HEK293 (cell line): ENCODE data around the gene LRRC4C.

ENCODE experiments used
- CTCF ChIA-PET: fragments of 350-600 bp; formaldehyde crosslinking; extraction: SDS; loops from one replicate; lab custom pipeline; 2021; ENCODE audit warnings: antibody characterized with exemption; lab: Yijun Ruan, JAX
- POLR2A ChIA-PET: fragments of 300-600 bp; formaldehyde crosslinking; extraction: SDS; loops from one replicate; lab custom pipeline; 2020; ENCODE audit warnings: antibody characterized with exemption, inconsistent platforms; lab: Yijun Ruan, JAX
- H3K27ac ChIP-seq: fragments of 200-500 bp; sonication (Bioruptor generic); 2 replicates; pipeline ENCODE4 v1.5.1; 2014; ENCODE audit warnings: low read depth, low read length, control low read depth, inconsistent platforms; ENCODE audit errors: extremely low read depth
- H3K36me3 ChIP-seq, 2 experiments: fragments of 200-500 bp in 1 of 2; sonication (Bioruptor generic) in 1 of 2; 1 replicate in 1 of 2; 2 replicates in 1 of 2; pipeline ENCODE4 v1.5.1; 2014 to 2017; ENCODE audit warnings: inconsistent platforms in 2 of 2, low read length in 2 of 2; ENCODE audit not compliant: control insufficient read depth in 2 of 2, insufficient read depth in 1 of 2
- H3K4me1 ChIP-seq: fragments of 200-500 bp; sonication (Bioruptor generic); 2 replicates; pipeline ENCODE4 v1.5.1; 2014; ENCODE audit warnings: mild to moderate bottlenecking, low read length, inconsistent platforms; ENCODE audit not compliant: control insufficient read depth, insufficient read depth
- H3K4me3 ChIP-seq: 2 replicates; pipeline ENCODE4 v1.5.1; 2011; ENCODE audit warnings: low read depth, mild to moderate bottlenecking, control low read depth, low read length, moderate library complexity
- H3K9me3 ChIP-seq: fragments of 200-500 bp; sonication (Bioruptor generic); 2 replicates; pipeline ENCODE4 v1.5.1; 2014; ENCODE audit warnings: low read depth, low read length, inconsistent platforms; ENCODE audit not compliant: control insufficient read depth, insufficient read depth
- BCL11A ChIP-seq: fragments of 450-650 bp; formaldehyde crosslinking; IDR thresholded peaks from 2 replicates; pipeline ENCODE4 v1.5.1; 2016; ENCODE audit warnings: low read depth, missing biosample characterization, missing genetic modification characterization
- HOXA7 ChIP-seq: sonication (generic); formaldehyde crosslinking; IDR thresholded peaks from 2 replicates; pipeline ENCODE4 v1.8.1; 2022; ENCODE audit warnings: missing genetic modification reagents, borderline replicate concordance
- IKZF3 ChIP-seq: fragments of 450-650 bp; IDR thresholded peaks from 2 replicates; pipeline ENCODE4 v1.5.0; 2018; ENCODE audit warnings: missing biosample characterization, mild to moderate bottlenecking, missing genetic modification characterization, moderate library complexity
- INSM2 ChIP-seq: fragments of 450-650 bp; formaldehyde crosslinking; IDR thresholded peaks from 2 replicates; pipeline ENCODE4 v1.5.1; 2016; ENCODE audit warnings: missing biosample characterization, missing genetic modification characterization
- KLF9 ChIP-seq: fragments of 450-650 bp; formaldehyde crosslinking; IDR thresholded peaks from 2 replicates; pipeline ENCODE4 v1.5.1; 2016; ENCODE audit warnings: missing biosample characterization, missing genetic modification characterization, low read depth
- MYNN ChIP-seq: fragments of 450-650 bp; formaldehyde crosslinking; IDR thresholded peaks from 2 replicates; pipeline ENCODE4 v1.5.1; 2016; ENCODE audit warnings: missing biosample characterization, missing genetic modification characterization, borderline replicate concordance
- PATZ1 ChIP-seq: fragments of 450-650 bp; formaldehyde crosslinking; IDR thresholded peaks from 2 replicates; pipeline ENCODE4 v1.5.1; 2016; ENCODE audit warnings: missing biosample characterization, missing genetic modification characterization
- ZBTB8A ChIP-seq: fragments of 450-650 bp; formaldehyde crosslinking; IDR thresholded peaks from 2 replicates; pipeline ENCODE4 v1.5.1; 2016; ENCODE audit warnings: missing biosample characterization, missing genetic modification characterization
- ZFP69B ChIP-seq: fragments of 450-650 bp; formaldehyde crosslinking; IDR thresholded peaks from 2 replicates; pipeline ENCODE4 v1.5.1; 2016; ENCODE audit warnings: missing biosample characterization, missing genetic modification characterization
- ZIC2 ChIP-seq: fragments of 450-650 bp; formaldehyde crosslinking; IDR thresholded peaks from 2 replicates; pipeline ENCODE4 v1.5.1; 2016; ENCODE audit warnings: missing biosample characterization, missing genetic modification characterization
- ZNF146 ChIP-seq: fragments of 450-650 bp; formaldehyde crosslinking; IDR thresholded peaks from 2 replicates; pipeline ENCODE4 v1.5.1; 2016; ENCODE audit warnings: missing biosample characterization, missing genetic modification characterization
- ZNF2 ChIP-seq: fragments of 450-650 bp; formaldehyde crosslinking; IDR thresholded peaks from 2 replicates; pipeline ENCODE4 v1.5.1; 2016; ENCODE audit warnings: missing biosample characterization, missing genetic modification characterization
- ZNF354C ChIP-seq: fragments of 450-650 bp; formaldehyde crosslinking; IDR thresholded peaks from 2 replicates; pipeline ENCODE4 v1.5.1; 2016; ENCODE audit warnings: missing biosample characterization, missing genetic modification characterization, low read depth, borderline replicate concordance
- ZNF426 ChIP-seq: fragments of 450-650 bp; formaldehyde crosslinking; IDR thresholded peaks from 2 replicates; pipeline ENCODE4 v1.5.1; 2017; ENCODE audit warnings: missing biosample characterization, missing genetic modification characterization, mild to moderate bottlenecking, inconsistent platforms, moderate library complexity
- ZNF514 ChIP-seq: fragments of 450-650 bp; formaldehyde crosslinking; IDR thresholded peaks from 2 replicates; pipeline ENCODE4 v1.5.1; 2016; ENCODE audit warnings: missing biosample characterization, missing genetic modification characterization
- ZNF521 ChIP-seq: fragments of 450-650 bp; formaldehyde crosslinking; IDR thresholded peaks from 2 replicates; pipeline ENCODE4 v1.5.1; 2017; ENCODE audit warnings: missing biosample characterization, mild to moderate bottlenecking, missing genetic modification characterization
- ZNF548 ChIP-seq: fragments of 450-650 bp; formaldehyde crosslinking; IDR thresholded peaks from 2 replicates; pipeline ENCODE4 v1.5.1; 2016; ENCODE audit warnings: missing biosample characterization, missing genetic modification characterization
- ZNF660 ChIP-seq: fragments of 450-650 bp; IDR thresholded peaks from 2 replicates; pipeline ENCODE4 v1.5.1; 2018; ENCODE audit warnings: missing biosample characterization, mild to moderate bottlenecking, missing genetic modification characterization
- ZNF776 ChIP-seq: fragments of 450-650 bp; formaldehyde crosslinking; IDR thresholded peaks from 2 replicates; pipeline ENCODE4 v1.5.0; 2017; ENCODE audit warnings: missing biosample characterization, missing genetic modification characterization, borderline replicate concordance
- TF ChIP-seq, protein P1 (sequence below): fragments of 450-650 bp; formaldehyde crosslinking; IDR thresholded peaks from 2 replicates; pipeline ENCODE4 v1.5.1; 2016; ENCODE audit warnings: missing biosample characterization, missing genetic modification characterization, borderline replicate concordance

The LRRC4C gene

DNA sequence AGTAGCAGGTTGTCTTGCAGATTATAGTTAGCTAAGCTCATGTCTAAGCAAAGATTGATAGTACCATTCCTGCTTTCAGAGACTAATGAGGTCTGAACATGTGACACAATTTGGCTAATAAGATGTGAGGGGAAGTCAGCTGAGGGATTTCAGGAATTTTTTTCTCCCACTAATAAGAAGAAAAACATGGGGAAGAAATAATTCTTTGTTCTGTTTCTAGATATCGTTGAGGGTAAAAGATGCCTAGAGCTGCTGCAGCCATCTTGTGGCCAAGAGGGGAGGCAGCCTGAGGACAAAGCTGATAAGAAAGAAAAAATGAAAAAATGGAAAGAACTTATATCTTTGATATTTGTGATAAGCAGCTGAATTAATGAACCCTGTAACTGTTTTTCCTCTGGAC is 1334.4 kb downstream of the LRRC4C start (continued):
- TF ChIP-seq ZNF426 (no peak), ZNF548 (no peak), ZNF514 (tag by site-specific recombination) (no peak), INSM2 (tag by site-specific recombination) (no peak), BCL11A (tag by site-specific recombination) (no peak), ZNF354C (tag by site-specific recombination) (no peak)
- TF ChIP-seq, all 188 proteins: peak for 0

DNA sequence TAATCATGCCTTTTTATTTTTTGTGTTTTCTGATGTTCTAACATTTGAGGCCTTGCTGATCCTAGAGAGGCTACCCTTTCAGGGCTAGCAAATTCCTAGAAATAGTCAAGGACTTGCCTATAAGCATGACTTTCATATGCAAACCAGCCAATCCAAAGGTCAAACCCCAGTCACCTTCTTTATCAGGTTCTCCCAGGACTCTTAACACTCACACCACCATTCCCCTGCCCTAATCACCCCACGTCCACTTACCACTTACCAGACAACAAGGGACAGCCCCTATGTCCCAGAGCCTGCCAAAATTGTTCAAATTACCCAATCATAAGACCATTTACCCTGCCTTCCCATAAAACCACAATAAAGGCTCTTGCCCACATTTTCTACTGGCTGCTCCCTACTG is 1339.8 kb downstream of the LRRC4C start:
- ChIA-PET CTCF (no interaction called here), POLR2A (interaction anchor here (0.6 kb wide), 1 partner anchor 20 kb away, joined by 6 read pairs; no protein-coding TSS in a partner anchor)
- Histone ChIP-seq H3K9me3 (no peaks in the 10 kb centered on the region), H3K4me3 (no peak overlapping the region), H3K4me1 (no peaks in the 10 kb centered on the region), H3K36me3 (no peaks in the 10 kb centered on the region), H3K27ac (no peak overlapping the region)
- TF ChIP-seq ZIC2 (tag by site-specific recombination) = no peak
- no peak for TF ChIP-seq ZNF776
- TF ChIP-seq HOXA7 = no peak
- no peak for TF ChIP-seq ZFP69B
- no peak for TF ChIP-seq ZNF660
- TF ChIP-seq, protein P1, sequence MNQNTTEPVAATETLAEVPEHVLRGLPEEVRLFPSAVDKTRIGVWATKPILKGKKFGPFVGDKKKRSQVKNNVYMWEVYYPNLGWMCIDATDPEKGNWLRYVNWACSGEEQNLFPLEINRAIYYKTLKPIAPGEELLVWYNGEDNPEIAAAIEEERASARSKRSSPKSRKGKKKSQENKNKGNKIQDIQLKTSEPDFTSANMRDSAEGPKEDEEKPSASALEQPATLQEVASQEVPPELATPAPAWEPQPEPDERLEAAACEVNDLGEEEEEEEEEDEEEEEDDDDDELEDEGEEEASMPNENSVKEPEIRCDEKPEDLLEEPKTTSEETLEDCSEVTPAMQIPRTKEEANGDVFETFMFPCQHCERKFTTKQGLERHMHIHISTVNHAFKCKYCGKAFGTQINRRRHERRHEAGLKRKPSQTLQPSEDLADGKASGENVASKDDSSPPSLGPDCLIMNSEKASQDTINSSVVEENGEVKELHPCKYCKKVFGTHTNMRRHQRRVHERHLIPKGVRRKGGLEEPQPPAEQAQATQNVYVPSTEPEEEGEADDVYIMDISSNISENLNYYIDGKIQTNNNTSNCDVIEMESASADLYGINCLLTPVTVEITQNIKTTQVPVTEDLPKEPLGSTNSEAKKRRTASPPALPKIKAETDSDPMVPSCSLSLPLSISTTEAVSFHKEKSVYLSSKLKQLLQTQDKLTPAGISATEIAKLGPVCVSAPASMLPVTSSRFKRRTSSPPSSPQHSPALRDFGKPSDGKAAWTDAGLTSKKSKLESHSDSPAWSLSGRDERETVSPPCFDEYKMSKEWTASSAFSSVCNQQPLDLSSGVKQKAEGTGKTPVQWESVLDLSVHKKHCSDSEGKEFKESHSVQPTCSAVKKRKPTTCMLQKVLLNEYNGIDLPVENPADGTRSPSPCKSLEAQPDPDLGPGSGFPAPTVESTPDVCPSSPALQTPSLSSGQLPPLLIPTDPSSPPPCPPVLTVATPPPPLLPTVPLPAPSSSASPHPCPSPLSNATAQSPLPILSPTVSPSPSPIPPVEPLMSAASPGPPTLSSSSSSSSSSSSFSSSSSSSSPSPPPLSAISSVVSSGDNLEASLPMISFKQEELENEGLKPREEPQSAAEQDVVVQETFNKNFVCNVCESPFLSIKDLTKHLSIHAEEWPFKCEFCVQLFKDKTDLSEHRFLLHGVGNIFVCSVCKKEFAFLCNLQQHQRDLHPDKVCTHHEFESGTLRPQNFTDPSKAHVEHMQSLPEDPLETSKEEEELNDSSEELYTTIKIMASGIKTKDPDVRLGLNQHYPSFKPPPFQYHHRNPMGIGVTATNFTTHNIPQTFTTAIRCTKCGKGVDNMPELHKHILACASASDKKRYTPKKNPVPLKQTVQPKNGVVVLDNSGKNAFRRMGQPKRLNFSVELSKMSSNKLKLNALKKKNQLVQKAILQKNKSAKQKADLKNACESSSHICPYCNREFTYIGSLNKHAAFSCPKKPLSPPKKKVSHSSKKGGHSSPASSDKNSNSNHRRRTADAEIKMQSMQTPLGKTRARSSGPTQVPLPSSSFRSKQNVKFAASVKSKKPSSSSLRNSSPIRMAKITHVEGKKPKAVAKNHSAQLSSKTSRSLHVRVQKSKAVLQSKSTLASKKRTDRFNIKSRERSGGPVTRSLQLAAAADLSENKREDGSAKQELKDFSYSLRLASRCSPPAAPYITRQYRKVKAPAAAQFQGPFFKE (tag by site-specific recombination) = no peak
- TF ChIP-seq ZBTB8A (tag by site-specific recombination) = no peak
- TF ChIP-seq BCL11A (tag by site-specific recombination) = no peak
- no peak for TF ChIP-seq KLF9 (tag by site-specific recombination)
- no peak for TF ChIP-seq IKZF3 (tag by site-specific recombination)
- TF ChIP-seq ZNF521 (tag by site-specific recombination) = no peak
- TF ChIP-seq PATZ1 (tag by site-specific recombination) = no peak
- no peak for TF ChIP-seq ZNF2 (tag by site-specific recombination)
- no peak for TF ChIP-seq ZNF146 (tag by site-specific recombination)
- no peak for TF ChIP-seq MYNN (tag by site-specific recombination)
